Tibial artery (tissue), 4 donors: ENCODE results near the gene PRKCSH.
"Not testable (repeated sequence)": the region's sequence is repeated elsewhere in the genome, so short reads cannot be mapped to it uniquely, and the experiment has no call there.

Experiments used
- DNase-seq, 2 donors: peaks; one replicate each; pipeline ENCODE4 v3.0.0-alpha.2; 2019
- H3K27ac ChIP-seq, 2 donors: fragments of 200-600 bp; sonication (generic) in 1 of 2; 1 replicate in 1 of 2; 2 replicates in 1 of 2; pipeline ENCODE4 v1.5.1; 2018 to 2019; ENCODE audit warnings: mild to moderate bottlenecking in 1 of 2
- H3K27me3 ChIP-seq, 2 donors: fragments of 200-600 bp; sonication (generic) in 1 of 2; one replicate each; pipeline versions ENCODE4 v1.5.1 to v1.6.0; 2016 to 2019
- H3K36me3 ChIP-seq, 3 donors: fragments of 200-600 bp; sonication (generic) in 2 of 3; one replicate each; pipeline ENCODE4 v1.5.1; 2016 to 2019; ENCODE audit warnings: mild to moderate bottlenecking in 2 of 3
- H3K4me1 ChIP-seq, 4 donors: fragments of 200-600 bp; sonication (generic) in 2 of 4; 1 replicate in 3 of 4; 2 replicates in 1 of 4; pipeline ENCODE4 v1.5.1; 2016 to 2019
- H3K4me3 ChIP-seq, 2 donors: fragments of 200-600 bp; sonication (generic) in 1 of 2; 1 replicate in 1 of 2; 2 replicates in 1 of 2; pipeline ENCODE4 v1.5.1; 2018 to 2019; ENCODE audit warnings: mild to moderate bottlenecking in 2 of 2
- H3K9me3 ChIP-seq, 3 donors: fragments of 200-600 bp; sonication (generic) in 1 of 3; one replicate each; pipeline ENCODE4 v1.5.1; 2016 to 2019
- intact Hi-C: fragments of 100-400 bp; cut with DNase I; formaldehyde crosslinking; loops from one replicate; pipeline ENCODE4 v1.15.0; 2023; ENCODE audit warnings: low total_unique reads
- TF ChIP-seq, protein P1 (sequence below), 2 experiments: fragments of 200-600 bp in 1 of 2; fragments of 450-650 bp in 1 of 2; IDR thresholded peaks; one replicate each; pipeline ENCODE4 v1.5.1; 2017 to 2019; ENCODE audit warnings: antibody characterized with exemption in 2 of 2, mild to moderate bottlenecking in 1 of 2, moderate library complexity in 1 of 2

PRKCSH gene

DNA sequence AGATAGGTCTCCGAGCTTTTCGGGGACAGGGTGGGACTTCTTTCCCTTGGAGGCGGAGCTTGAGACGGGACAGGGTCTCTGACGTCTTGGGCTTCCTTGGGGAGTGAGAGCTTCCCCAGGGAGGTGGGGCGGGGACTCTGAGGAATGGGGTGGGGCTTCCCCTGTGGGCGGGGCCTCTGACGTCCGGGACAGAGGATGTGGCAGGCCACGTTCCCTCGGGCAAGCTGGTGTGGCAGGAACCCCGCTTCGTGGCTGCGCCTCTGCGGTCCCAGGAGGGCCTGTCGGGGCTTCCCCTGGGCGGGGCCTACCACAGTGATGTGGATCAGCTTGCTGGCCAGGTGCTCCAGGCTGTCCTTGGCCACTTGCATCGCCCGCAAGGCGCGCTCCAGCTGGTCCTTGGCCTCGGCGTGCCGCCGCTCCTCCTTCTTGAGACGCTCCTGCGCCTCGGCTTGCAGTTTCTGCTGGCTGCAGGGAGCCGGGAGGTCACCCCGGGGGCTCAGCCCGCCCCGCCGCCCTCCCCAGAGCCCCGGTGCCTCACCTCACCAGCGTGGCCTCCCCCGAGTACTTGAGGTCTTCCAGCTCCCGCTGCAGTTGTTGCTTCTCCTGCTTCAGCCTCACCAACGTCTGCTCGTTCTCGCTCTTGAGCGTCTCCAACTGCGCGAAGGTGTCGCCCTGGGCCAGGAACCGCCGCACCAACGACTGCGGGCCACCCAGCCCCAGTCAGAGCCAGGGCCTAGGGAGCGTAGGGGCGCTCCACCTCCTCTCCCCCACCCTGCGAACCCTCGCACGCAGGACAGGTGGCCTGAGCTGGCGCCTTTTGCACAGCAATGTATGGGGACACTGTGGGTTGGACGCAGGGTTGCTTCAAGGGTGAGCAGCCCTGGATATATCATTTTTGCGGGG lies 13.0 kb upstream of the PRKCSH start:
- DNase-seq, result peak; percentile 79 to 94
- Histone ChIP-seq H3K9me3 (no peaks in the 10 kb centered on the region), H3K4me1 (peaks cover 0 to 51% (median 37%) of the 10 kb centered on the region in 4 donors), H3K36me3 (no peaks in the 10 kb centered on the region), H3K27me3 (peaks cover 0 to 5% of the 10 kb centered on the region in 2 donors), H3K27ac (peak overlapping the region; percentile 67 to 79), H3K4me3 (peak overlapping the region; percentile 47)
- TF ChIP-seq, protein P1, sequence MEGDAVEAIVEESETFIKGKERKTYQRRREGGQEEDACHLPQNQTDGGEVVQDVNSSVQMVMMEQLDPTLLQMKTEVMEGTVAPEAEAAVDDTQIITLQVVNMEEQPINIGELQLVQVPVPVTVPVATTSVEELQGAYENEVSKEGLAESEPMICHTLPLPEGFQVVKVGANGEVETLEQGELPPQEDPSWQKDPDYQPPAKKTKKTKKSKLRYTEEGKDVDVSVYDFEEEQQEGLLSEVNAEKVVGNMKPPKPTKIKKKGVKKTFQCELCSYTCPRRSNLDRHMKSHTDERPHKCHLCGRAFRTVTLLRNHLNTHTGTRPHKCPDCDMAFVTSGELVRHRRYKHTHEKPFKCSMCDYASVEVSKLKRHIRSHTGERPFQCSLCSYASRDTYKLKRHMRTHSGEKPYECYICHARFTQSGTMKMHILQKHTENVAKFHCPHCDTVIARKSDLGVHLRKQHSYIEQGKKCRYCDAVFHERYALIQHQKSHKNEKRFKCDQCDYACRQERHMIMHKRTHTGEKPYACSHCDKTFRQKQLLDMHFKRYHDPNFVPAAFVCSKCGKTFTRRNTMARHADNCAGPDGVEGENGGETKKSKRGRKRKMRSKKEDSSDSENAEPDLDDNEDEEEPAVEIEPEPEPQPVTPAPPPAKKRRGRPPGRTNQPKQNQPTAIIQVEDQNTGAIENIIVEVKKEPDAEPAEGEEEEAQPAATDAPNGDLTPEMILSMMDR (IDR thresholded peaks at IDR 0.05), result no peak
- intact Hi-C loops, result no loop called here

DNA sequence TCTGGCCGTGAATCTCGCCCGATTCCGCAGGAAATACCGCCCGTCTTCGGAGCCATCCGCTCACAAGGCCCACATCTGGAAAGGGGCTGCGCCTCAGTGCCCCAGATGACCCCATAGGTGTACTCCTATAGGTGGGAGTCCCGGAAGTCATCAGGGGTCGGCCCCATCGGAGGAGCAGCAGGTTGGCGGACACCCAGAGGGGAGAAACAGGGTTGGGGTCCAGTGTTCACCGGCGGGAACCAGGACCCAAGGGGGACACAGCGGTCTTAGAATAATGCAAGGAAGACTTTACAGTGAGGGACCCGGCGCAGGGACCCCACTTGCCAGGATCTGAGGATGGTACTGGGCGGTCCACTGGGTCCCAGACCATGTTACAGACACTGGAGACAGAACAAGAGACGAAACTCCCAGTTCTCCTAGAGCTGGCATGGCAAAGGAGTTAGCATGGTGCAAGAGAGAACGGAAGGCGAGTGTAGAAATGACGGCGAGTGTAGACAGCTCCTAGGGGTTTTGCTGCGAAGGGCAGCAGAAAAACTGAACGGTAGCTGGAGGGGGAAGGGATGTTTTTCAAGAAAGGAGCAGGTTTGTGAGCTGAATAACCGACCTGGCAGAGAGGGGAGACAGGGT lies 12.2 kb upstream of the PRKCSH start:
- TF ChIP-seq, protein P1 (IDR thresholded peaks at IDR 0.05), result no peak
- Histone ChIP-seq H3K4me3 (no peak overlapping the region), H3K36me3 (no peaks in the 10 kb centered on the region), H3K4me1 (peaks cover 0 to 48% (median 36%) of the 10 kb centered on the region in 4 donors), H3K9me3 (no peaks in the 10 kb centered on the region), H3K27me3 (peaks cover 0 to 5% of the 10 kb centered on the region in 2 donors), H3K27ac (no peak overlapping the region)
- DNase-seq, result no peak
- intact Hi-C loops, result no loop called here

DNA sequence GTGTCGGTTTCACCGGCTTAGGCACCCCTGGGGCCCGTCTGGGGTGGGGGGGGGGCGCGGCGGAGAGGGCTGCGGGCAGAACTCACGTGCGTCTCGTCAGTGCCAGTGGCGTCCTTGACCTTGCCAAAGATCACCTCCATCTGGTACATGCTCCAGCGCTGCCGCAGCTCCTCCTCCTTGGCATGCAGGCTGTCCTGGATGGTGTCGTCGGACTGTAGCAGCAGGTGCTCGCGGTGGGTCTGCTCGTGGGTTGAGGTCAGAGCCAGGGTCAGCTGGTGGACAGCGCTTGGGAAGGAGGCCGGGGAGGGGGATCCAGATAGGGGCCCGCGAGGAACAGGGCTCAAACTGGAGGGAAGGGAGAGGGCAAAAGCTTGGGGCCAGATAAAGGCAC lies 11.6 kb upstream of the PRKCSH start:
- H3K4me3 ChIP-seq, result no peak overlapping the region
- H3K27ac ChIP-seq, result no peak overlapping the region
- no peaks in the 10 kb centered on the region for H3K9me3 ChIP-seq
- intact Hi-C loops, result no loop called here
- TF ChIP-seq, protein P1 (IDR thresholded peaks at IDR 0.05), result no peak
- H3K27me3 ChIP-seq, result peaks cover 0 to 5% of the 10 kb centered on the region in 2 donors
- DNase-seq, result no peak
- H3K36me3 ChIP-seq, result no peaks in the 10 kb centered on the region
- H3K4me1 ChIP-seq, result peaks cover 0 to 42% (median 33%) of the 10 kb centered on the region in 4 donors

DNA sequence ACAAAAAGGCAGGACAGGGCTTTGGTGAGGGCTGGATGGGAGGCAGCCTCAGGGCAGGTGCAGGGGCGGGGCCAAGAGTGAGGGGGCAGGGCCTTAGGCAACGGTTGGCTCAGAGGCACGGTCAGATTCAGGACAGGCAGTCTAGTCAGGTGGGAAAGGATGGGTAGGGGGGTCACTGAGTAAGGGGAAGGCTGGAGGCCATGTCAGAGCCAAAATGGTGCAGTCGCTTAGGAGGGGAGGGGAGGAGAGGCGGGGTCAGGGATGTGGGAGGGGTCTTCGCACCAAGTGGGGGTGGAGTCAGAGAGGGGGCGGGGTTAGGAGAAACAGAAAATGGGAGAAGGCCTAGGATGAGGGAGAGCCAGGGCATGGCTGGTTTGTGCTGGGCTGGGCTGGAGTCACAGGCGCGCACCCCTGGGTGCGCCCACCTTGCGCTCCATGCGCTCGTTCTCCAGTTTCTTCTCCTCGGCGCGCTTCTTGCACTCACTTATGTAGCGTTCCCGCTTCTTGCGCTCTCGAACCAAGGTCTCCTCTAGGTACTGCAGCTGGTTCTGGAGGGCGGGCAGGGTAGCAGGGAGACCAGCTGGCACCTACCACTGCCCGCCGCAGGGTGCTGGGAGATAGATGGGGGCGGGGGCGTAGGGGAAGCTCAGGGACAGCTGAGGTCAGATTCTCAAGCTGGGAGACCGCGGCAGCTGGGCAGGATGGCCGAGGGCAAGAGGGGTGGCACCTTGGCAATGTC lies 9.5 kb upstream of the PRKCSH start:
- no peak overlapping the region for H3K27ac ChIP-seq
- H3K4me3 ChIP-seq, result no peak overlapping the region
- DNase-seq, result no peak
- H3K36me3 ChIP-seq, result no peaks in the 10 kb centered on the region
- H3K27me3 ChIP-seq, result peaks cover 0 to 5% of the 10 kb centered on the region in 2 donors
- no peaks in the 10 kb centered on the region for H3K9me3 ChIP-seq
- intact Hi-C loops, result no loop called here
- TF ChIP-seq, protein P1 (IDR thresholded peaks at IDR 0.05), result no peak
- peaks cover 0 to 23% (median 17%) of the 10 kb centered on the region in 4 donors for H3K4me1 ChIP-seq

DNA sequence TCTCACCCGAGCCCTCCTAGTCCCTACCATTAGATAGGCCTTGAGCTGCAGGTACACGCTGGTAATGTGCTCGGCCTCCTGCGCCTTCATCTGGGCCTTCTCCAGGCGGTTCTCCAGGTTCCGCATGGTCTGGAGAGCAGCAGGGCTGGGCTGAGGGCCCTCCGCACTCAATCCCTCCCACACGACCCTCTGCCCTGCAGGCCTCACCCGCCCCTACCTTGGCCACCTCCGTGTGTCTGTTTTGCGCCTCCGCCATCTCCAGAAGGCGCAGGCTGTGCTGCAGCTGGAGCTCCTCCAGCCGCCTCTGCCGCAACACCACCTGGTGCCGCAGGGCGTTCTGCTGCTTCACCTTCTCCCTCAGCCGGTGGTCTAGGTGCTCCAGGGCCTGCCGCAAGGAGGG lies 8.8 kb upstream of the PRKCSH start:
- Histone ChIP-seq H3K27me3 (peaks cover 0 to 5% of the 10 kb centered on the region in 2 donors), H3K36me3 (no peaks in the 10 kb centered on the region), H3K4me1 (peaks cover 0 to 15% (median 10%) of the 10 kb centered on the region in 4 donors), H3K27ac (no peak overlapping the region), H3K4me3 (no peak overlapping the region), H3K9me3 (no peaks in the 10 kb centered on the region)
- intact Hi-C loops, result no loop called here
- DNase-seq, result no peak
- TF ChIP-seq, protein P1 (IDR thresholded peaks at IDR 0.05), result no peak

DNA sequence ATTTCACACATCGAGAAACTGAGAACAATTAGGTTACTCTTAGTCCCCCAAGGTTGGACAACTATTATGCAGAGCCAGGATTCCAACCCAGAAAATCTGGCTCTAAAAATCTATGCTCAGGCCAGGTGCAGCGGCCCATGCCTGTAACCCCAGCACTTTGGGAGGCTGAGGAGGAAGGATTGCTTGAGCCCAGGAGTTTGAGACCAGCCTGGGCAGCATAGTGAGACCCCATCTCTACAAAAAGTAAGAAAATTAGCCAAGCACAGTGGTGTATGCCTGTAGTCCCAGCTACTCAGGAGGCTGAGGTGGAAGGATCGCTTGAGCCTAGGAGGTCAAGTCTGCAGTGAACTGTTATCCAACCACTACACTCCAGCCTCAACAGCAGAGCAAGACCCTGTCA lies 1.9 kb upstream of the PRKCSH start:
- H3K9me3 ChIP-seq, H3K4me3 ChIP-seq, intact Hi-C loops, H3K27ac ChIP-seq, DNase-seq, H3K27me3 ChIP-seq: not testable (repeated sequence)
- Histone ChIP-seq H3K36me3 (peaks cover 11 to 19% (median 13%) of the 10 kb centered on the region in 3 donors), H3K4me1 (peaks cover 0 to 24% (median 18%) of the 10 kb centered on the region in 4 donors)
